Adrenal gland (tissue), 5 donors: Measurements from ENCODE around the gene PEX14.

Source experiments
- CTCF ChIP-seq, 6 experiments: fragments of 450-650 bp in 4 of 6; fragments of 200-600 bp in 2 of 6; sonication (generic) in 1 of 6; IDR thresholded peaks; 1 replicate in 5 of 6; 2 replicates in 1 of 6; pipeline versions ENCODE4 v1.5.1 to v1.8.0; 2016 to 2021; ENCODE audit warnings: antibody characterized with exemption in 6 of 6, mild to moderate bottlenecking in 2 of 6, moderate library complexity in 1 of 6
- POLR2A ChIP-seq, 2 donors: fragments of 450-650 bp; IDR thresholded peaks; one replicate each; pipeline ENCODE4 v1.6.1; 2017; ENCODE audit warnings: antibody characterized with exemption in 2 of 2, mild to moderate bottlenecking in 2 of 2, moderate library complexity in 1 of 2
- donor health status: DM: no; HTN: no; CAD: no.

GRCh38 chr1:10635992-10636391 lies 161.2 kb downstream of the PEX14 start:
- no peak for TF ChIP-seq CTCF (IDR thresholded peaks at IDR 0.05)
- TF ChIP-seq POLR2A (IDR thresholded peaks at IDR 0.05) = no peak
